ENCODE data around the gene SLC4A1. TPM values are rescaled to one million over a fixed set of nuclear protein-coding genes. Genes with fewer than 3 reads are reported as not detected.

The SLC4A1 gene
- total RNA-seq, 1 experiment from 2014 or later = not detected

DNA sequence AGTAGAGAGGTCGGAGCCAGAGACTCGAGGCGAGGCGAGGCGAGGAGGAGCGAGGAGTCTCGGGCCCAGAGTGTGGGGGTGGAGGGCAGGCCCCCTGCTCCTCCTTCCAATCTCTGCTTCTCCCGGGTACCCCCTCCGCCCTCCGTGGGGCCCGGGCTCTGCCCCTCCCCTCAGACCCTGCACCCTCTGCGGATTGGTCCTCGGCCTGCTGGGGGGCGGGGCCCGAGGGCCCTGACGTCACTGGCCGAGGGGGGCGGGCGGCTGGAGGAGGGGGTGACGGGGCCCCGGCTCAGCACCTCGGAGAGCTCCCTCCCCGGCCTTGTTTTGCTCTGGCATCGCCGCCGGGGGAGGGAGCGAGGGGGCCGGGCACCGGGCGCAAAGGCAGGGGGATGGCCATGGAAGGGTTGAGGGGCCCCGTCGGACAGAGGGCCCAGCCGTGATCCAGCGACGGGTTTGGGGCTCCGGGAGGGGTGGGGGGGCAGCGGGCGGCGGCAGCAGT is 40.4 kb upstream of the SLC4A1 start, which contains the start of gene RUNDC3A (continued):
- no peak for TF ChIP-seq E2F1 (CRISPR knock-in tag; IDR thresholded peaks at IDR 0.05)
- TF ChIP-seq NFE2L1 (CRISPR knock-in tag; IDR thresholded peaks at IDR 0.05) = no peak
- TF ChIP-seq ZNF121 (CRISPR knock-in tag; IDR thresholded peaks at IDR 0.05) = no peak
- TF ChIP-seq, protein P1, sequence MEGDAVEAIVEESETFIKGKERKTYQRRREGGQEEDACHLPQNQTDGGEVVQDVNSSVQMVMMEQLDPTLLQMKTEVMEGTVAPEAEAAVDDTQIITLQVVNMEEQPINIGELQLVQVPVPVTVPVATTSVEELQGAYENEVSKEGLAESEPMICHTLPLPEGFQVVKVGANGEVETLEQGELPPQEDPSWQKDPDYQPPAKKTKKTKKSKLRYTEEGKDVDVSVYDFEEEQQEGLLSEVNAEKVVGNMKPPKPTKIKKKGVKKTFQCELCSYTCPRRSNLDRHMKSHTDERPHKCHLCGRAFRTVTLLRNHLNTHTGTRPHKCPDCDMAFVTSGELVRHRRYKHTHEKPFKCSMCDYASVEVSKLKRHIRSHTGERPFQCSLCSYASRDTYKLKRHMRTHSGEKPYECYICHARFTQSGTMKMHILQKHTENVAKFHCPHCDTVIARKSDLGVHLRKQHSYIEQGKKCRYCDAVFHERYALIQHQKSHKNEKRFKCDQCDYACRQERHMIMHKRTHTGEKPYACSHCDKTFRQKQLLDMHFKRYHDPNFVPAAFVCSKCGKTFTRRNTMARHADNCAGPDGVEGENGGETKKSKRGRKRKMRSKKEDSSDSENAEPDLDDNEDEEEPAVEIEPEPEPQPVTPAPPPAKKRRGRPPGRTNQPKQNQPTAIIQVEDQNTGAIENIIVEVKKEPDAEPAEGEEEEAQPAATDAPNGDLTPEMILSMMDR (IDR thresholded peaks at IDR 0.05) = no peak
- TF ChIP-seq ZNF219 (CRISPR knock-in tag; IDR thresholded peaks at IDR 0.05; ENCODE audit: borderline replicate concordance) = no peak; the same call in 1 of the 2 replicates
- no peak for TF ChIP-seq PRRX2 (CRISPR knock-in tag; IDR thresholded peaks at IDR 0.05)
- peak; percentile 73 for TF ChIP-seq NFYB (CRISPR knock-in tag; conservative IDR thresholded peaks at IDR 0.05; ENCODE audit: low read depth)
- TF ChIP-seq TP53 (CRISPR knock-in tag; IDR thresholded peaks at IDR 0.05) = no peak
- TF ChIP-seq CREM (CRISPR knock-in tag; IDR thresholded peaks at IDR 0.05) = peak; percentile 59; the same call in 1 of the 2 replicates
- TF ChIP-seq, protein P2, sequence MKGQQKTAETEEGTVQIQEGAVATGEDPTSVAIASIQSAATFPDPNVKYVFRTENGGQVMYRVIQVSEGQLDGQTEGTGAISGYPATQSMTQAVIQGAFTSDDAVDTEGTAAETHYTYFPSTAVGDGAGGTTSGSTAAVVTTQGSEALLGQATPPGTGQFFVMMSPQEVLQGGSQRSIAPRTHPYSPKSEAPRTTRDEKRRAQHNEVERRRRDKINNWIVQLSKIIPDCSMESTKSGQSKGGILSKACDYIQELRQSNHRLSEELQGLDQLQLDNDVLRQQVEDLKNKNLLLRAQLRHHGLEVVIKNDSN (CRISPR knock-in tag; IDR thresholded peaks at IDR 0.05) = no peak
- TF ChIP-seq, protein P3, sequence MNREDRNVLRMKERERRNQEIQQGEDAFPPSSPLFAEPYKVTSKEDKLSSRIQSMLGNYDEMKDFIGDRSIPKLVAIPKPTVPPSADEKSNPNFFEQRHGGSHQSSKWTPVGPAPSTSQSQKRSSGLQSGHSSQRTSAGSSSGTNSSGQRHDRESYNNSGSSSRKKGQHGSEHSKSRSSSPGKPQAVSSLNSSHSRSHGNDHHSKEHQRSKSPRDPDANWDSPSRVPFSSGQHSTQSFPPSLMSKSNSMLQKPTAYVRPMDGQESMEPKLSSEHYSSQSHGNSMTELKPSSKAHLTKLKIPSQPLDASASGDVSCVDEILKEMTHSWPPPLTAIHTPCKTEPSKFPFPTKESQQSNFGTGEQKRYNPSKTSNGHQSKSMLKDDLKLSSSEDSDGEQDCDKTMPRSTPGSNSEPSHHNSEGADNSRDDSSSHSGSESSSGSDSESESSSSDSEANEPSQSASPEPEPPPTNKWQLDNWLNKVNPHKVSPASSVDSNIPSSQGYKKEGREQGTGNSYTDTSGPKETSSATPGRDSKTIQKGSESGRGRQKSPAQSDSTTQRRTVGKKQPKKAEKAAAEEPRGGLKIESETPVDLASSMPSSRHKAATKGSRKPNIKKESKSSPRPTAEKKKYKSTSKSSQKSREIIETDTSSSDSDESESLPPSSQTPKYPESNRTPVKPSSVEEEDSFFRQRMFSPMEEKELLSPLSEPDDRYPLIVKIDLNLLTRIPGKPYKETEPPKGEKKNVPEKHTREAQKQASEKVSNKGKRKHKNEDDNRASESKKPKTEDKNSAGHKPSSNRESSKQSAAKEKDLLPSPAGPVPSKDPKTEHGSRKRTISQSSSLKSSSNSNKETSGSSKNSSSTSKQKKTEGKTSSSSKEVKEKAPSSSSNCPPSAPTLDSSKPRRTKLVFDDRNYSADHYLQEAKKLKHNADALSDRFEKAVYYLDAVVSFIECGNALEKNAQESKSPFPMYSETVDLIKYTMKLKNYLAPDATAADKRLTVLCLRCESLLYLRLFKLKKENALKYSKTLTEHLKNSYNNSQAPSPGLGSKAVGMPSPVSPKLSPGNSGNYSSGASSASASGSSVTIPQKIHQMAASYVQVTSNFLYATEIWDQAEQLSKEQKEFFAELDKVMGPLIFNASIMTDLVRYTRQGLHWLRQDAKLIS (CRISPR knock-in tag; IDR thresholded peaks at IDR 0.05; ENCODE audit: borderline replicate concordance) = no peak
- TF ChIP-seq TEAD1 (CRISPR knock-in tag; IDR thresholded peaks at IDR 0.05) = 0 out of 2 replicates have a peak, but pooled peaks have one; percentile 57
- no peak for TF ChIP-seq GTF2I (CRISPR knock-in tag; conservative IDR thresholded peaks at IDR 0.05)
- no peak for TF ChIP-seq ZNF396 (CRISPR knock-in tag; IDR thresholded peaks at IDR 0.05; ENCODE audit: borderline replicate concordance)
- peak; percentile 68; the same call in 1 of the 2 replicates for TF ChIP-seq FOXP4 (CRISPR knock-in tag; IDR thresholded peaks at IDR 0.05)
- TF ChIP-seq ZNF512 (CRISPR knock-in tag; IDR thresholded peaks at IDR 0.05; ENCODE audit: borderline replicate concordance) = no peak
- no peak for TF ChIP-seq RORB (CRISPR knock-in tag; IDR thresholded peaks at IDR 0.05)
- no peak for TF ChIP-seq TCF7 (CRISPR knock-in tag; IDR thresholded peaks at IDR 0.05; ENCODE audit: low read depth)
- no peak for TF ChIP-seq STAT6 (CRISPR knock-in tag; conservative IDR thresholded peaks at IDR 0.05; ENCODE audit: low read depth)
- TF ChIP-seq CDX4 (CRISPR knock-in tag; IDR thresholded peaks at IDR 0.05; ENCODE audit: borderline replicate concordance) = no peak
- TF ChIP-seq ZNF138 (CRISPR knock-in tag; conservative IDR thresholded peaks at IDR 0.05) = no peak
- no peak for TF ChIP-seq NFATC4 (CRISPR knock-in tag; IDR thresholded peaks at IDR 0.05)
- TF ChIP-seq, protein P4, sequence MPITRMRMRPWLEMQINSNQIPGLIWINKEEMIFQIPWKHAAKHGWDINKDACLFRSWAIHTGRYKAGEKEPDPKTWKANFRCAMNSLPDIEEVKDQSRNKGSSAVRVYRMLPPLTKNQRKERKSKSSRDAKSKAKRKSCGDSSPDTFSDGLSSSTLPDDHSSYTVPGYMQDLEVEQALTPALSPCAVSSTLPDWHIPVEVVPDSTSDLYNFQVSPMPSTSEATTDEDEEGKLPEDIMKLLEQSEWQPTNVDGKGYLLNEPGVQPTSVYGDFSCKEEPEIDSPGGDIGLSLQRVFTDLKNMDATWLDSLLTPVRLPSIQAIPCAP (CRISPR knock-in tag; IDR thresholded peaks at IDR 0.05) = 0 out of 2 replicates have a peak, but pooled peaks have one; percentile 16
- no peak; the same call in 1 of the 2 replicates for TF ChIP-seq ZNF232 (CRISPR knock-in tag; IDR thresholded peaks at IDR 0.05)
